KMS-11 (cell line): ENCODE results near the gene MARK2.

Experiments used
- H2AFZ ChIP-seq: fragments of 200-600 bp; sonication (generic); 2 replicates; pipeline ENCODE4 v1.6.1; 2016; ENCODE audit warnings: antibody characterized with exemption, mixed run types, low read depth
- H3K27ac ChIP-seq: fragments of 200-600 bp; sonication (generic); 2 replicates; pipeline ENCODE4 v1.6.1; 2016; ENCODE audit warnings: mild to moderate bottlenecking, mixed run types
- H3K27me3 ChIP-seq: fragments of 200-600 bp; sonication (generic); 2 replicates; pipeline ENCODE4 v1.6.1; 2017; ENCODE audit warnings: mild to moderate bottlenecking, low read depth, mixed run types, moderate library complexity; ENCODE audit not compliant: insufficient read depth
- H3K36me3 ChIP-seq: fragments of 200-600 bp; sonication (generic); 2 replicates; pipeline ENCODE4 v1.6.1; 2017; ENCODE audit warnings: mild to moderate bottlenecking, mixed run types; ENCODE audit not compliant: insufficient read depth
- H3K4me1 ChIP-seq: fragments of 200-600 bp; sonication (generic); 2 replicates; pipeline ENCODE4 v1.6.1; 2016; ENCODE audit warnings: mild to moderate bottlenecking, low read depth, mixed run types; ENCODE audit not compliant: poor library complexity, severe bottlenecking
- H3K4me2 ChIP-seq: fragments of 200-600 bp; sonication (generic); 2 replicates; pipeline ENCODE4 v1.7.0; 2016; ENCODE audit warnings: mild to moderate bottlenecking, mixed run types
- H3K4me3 ChIP-seq: fragments of 200-600 bp; sonication (generic); IDR thresholded peaks from 2 replicates; pipeline ENCODE4 v1.6.1; 2017; ENCODE audit warnings: low read depth, low read length, mixed read lengths; ENCODE audit not compliant: insufficient read depth
- H3K79me2 ChIP-seq: fragments of 200-600 bp; sonication (generic); 2 replicates; pipeline ENCODE4 v1.6.1; 2016; ENCODE audit warnings: low read depth, mixed run types; ENCODE audit not compliant: insufficient read depth
- H3K9ac ChIP-seq: fragments of 200-600 bp; sonication (generic); 2 replicates; pipeline ENCODE4 v1.6.1; 2016; ENCODE audit warnings: mild to moderate bottlenecking, mixed run types
- H4K20me1 ChIP-seq: fragments of 200-600 bp; sonication (generic); 2 replicates; pipeline ENCODE4 v1.6.1; 2016; ENCODE audit warnings: mild to moderate bottlenecking, mixed run types; ENCODE audit not compliant: insufficient read depth
- CTCF ChIP-seq: fragments of 200-600 bp; sonication (generic); conservative IDR thresholded peaks from 2 replicates; pipeline ENCODE4 v1.6.1; 2017; ENCODE audit warnings: low read depth, mild to moderate bottlenecking, antibody characterized with exemption, low read length, moderate library complexity, mixed read lengths

The MARK2 gene

GRCh38 chr11:63923319-63923718 lies 84.4 kb downstream of the MARK2 start:
- Histone ChIP-seq H3K4me3 (no peak overlapping the region), H4K20me1 (no peaks in the 10 kb centered on the region), H3K27ac (no peak overlapping the region), H3K79me2 (no peaks in the 10 kb centered on the region), H3K4me1 (peaks cover 2% of the 10 kb centered on the region), H3K9ac (no peak overlapping the region), H3K4me2 (no peak overlapping the region), H3K36me3 (no peaks in the 10 kb centered on the region), H3K27me3 (peaks cover 36% of the 10 kb centered on the region; the same call in 1 of the 2 replicates), H2AFZ (no peak overlapping the region)
- TF ChIP-seq CTCF, result no peak

- Histone ChIP-seq H3K9ac (no peak overlapping the region), H2AFZ (no peak overlapping the region), H3K27me3 (peaks cover 18% of the 10 kb centered on the region; the same call in 1 of the 2 replicates), H3K4me2 (no peak overlapping the region), H3K27ac (no peak overlapping the region), H3K4me3 (no peak overlapping the region), H3K79me2 (no peaks in the 10 kb centered on the region), H3K4me1 (no peaks in the 10 kb centered on the region), H4K20me1 (no peaks in the 10 kb centered on the region), H3K36me3 (no peaks in the 10 kb centered on the region)
- TF ChIP-seq CTCF, result no peak
Measured at GRCh38 chr11:63929616-63930015, 90.7 kb downstream of the MARK2 start.

- no peak overlapping the region for H3K4me2 ChIP-seq
- H3K27me3 ChIP-seq, result peaks cover 11% of the 10 kb centered on the region; the same call in 1 of the 2 replicates
- no peaks in the 10 kb centered on the region for H3K36me3 ChIP-seq
- no peaks in the 10 kb centered on the region for H4K20me1 ChIP-seq
- no peaks in the 10 kb centered on the region for H3K79me2 ChIP-seq
- H3K9ac ChIP-seq, result no peak overlapping the region
- H3K27ac ChIP-seq, result no peak overlapping the region
- TF ChIP-seq CTCF, result no peak
- H3K4me3 ChIP-seq, result no peak overlapping the region
- H3K4me1 ChIP-seq, result no peaks in the 10 kb centered on the region
- H2AFZ ChIP-seq, result no peak overlapping the region
Measured at GRCh38 chr11:63931045-63931444, 92.1 kb downstream of the MARK2 start.

- Histone ChIP-seq H4K20me1 (no peaks in the 10 kb centered on the region), H3K4me3 (no peak overlapping the region), H3K27ac (no peak overlapping the region), H3K4me1 (no peaks in the 10 kb centered on the region), H3K4me2 (no peak overlapping the region), H3K36me3 (no peaks in the 10 kb centered on the region), H3K9ac (no peak overlapping the region), H2AFZ (no peak overlapping the region), H3K79me2 (no peaks in the 10 kb centered on the region), H3K27me3 (peaks cover 8% of the 10 kb centered on the region; the same call in 1 of the 2 replicates)
- no peak for TF ChIP-seq CTCF
Measured at GRCh38 chr11:63931876-63932275, 93.0 kb downstream of the MARK2 start.
